ENCODE data around the gene HSP90AB1.

DNA sequence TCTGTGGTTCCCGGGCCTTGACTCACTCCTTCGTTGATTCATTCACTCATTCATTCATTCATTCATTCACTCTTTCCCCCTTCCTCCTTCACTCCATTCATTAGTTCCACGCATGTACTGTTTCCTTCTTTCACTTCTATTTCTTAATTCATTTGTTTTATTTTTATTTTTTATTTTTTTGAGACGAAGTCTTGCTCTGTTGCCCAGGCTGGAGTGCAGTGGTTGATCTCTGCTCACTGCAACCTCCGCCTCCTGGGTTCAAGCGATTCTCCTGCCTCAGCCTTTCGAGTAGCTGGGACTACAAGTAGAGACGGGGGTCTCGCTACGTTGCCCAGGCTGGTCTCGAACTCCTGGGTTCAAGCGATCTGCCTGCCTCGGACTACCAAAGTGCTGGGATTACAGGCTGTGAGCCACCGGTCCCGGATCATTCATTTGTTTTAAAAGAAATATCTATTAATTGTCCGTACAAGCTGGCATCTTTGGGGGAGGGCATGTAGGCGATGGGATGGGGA, 18.9 kb downstream of the HSP90AB1 start:
- no peak for TF ChIP-seq POLR2A (IDR thresholded peaks at IDR 0.05)
- TF ChIP-seq, protein P1, sequence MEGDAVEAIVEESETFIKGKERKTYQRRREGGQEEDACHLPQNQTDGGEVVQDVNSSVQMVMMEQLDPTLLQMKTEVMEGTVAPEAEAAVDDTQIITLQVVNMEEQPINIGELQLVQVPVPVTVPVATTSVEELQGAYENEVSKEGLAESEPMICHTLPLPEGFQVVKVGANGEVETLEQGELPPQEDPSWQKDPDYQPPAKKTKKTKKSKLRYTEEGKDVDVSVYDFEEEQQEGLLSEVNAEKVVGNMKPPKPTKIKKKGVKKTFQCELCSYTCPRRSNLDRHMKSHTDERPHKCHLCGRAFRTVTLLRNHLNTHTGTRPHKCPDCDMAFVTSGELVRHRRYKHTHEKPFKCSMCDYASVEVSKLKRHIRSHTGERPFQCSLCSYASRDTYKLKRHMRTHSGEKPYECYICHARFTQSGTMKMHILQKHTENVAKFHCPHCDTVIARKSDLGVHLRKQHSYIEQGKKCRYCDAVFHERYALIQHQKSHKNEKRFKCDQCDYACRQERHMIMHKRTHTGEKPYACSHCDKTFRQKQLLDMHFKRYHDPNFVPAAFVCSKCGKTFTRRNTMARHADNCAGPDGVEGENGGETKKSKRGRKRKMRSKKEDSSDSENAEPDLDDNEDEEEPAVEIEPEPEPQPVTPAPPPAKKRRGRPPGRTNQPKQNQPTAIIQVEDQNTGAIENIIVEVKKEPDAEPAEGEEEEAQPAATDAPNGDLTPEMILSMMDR (IDR thresholded peaks at IDR 0.05), result no peak
